HAP-1 (cell line): ENCODE data around the gene RBFA.

Experiments used
- DNase-seq, 2 experiments: peaks; one replicate each; pipeline ENCODE4 v3.0.0-alpha.2; 2016 to 2020; ENCODE audit warnings: low spot score in 2 of 2
- H3K27me3 ChIP-seq: fragments of 250-450 bp; sonication (Bioruptor Pico); 2 replicates; pipeline ENCODE4 v1.5.1; 2020; ENCODE audit warnings: low read depth, mild to moderate bottlenecking, moderate library complexity
- H3K36me3 ChIP-seq: fragments of 250-450 bp; sonication (Bioruptor Pico); replicated peaks from 2 replicates; pipeline ENCODE4 v1.5.1; 2020; ENCODE audit warnings: mild to moderate bottlenecking
- H3K4me1 ChIP-seq: fragments of 250-450 bp; sonication (Bioruptor Pico); 2 replicates; pipeline ENCODE4 v1.5.1; 2020; ENCODE audit warnings: mild to moderate bottlenecking
- H3K4me3 ChIP-seq: fragments of 250-450 bp; sonication (Bioruptor Pico); 2 replicates; pipeline ENCODE4 v1.5.1; 2020; ENCODE audit warnings: mild to moderate bottlenecking, moderate library complexity
- H3K9me3 ChIP-seq: fragments of 250-450 bp; sonication (Bioruptor Pico); 2 replicates; pipeline ENCODE4 v1.5.1; 2020; ENCODE audit warnings: mild to moderate bottlenecking, moderate library complexity
- in situ Hi-C: fragments of 300-500 bp; cut with MboI; formaldehyde crosslinking; loops from 3 replicates; pipeline ENCODE4 v1.14.3; 2020; ENCODE audit warnings: low sequenced_read_pairs, inconsistent platforms, mixed read lengths

The RBFA gene

DNA sequence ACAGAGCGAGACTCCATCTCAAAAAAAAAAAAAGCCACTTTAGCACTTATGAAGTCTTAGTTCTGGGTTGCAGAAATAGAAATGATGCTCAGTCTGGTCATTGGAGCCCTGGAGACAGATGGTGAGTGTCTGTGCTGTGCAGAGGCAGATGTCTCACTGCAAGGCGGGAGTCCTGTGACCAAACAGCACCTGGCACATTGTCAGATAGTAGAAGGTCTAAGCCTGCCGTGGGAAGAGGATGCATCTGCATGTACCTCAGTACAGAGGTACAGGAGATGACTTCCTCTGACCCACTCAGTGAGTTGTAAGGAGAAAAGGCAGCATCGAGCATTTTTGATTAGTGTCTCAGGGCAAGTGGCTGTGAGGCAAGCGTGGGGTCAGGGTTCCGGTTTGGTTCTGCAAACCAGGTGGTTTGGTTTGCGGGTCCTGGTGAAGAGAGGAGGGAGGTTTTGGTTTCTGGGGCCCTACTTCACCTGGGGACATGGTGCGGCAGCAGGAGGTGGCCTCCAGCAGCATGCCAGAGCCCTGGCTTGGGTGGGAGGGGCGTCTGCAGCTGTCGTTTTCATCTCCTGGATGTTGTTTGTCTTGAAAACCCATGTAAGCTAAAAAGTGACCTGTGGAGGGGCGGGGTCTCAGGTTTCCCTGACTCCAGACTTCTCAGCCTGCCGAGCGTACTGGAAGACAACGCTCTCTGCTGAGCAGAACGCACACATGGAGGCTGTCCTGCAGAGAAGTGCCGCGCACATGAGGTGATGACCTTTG lies 3.8 kb downstream of the RBFA start:
- DNase-seq, result no peak
- Histone ChIP-seq H3K27me3 (no peaks in the 10 kb centered on the region), H3K9me3 (no peaks in the 10 kb centered on the region), H3K4me3 (no peak overlapping the region), H3K36me3 (peaks cover 18% of the 10 kb centered on the region), H3K4me1 (peaks cover 3% of the 10 kb centered on the region)
- in situ Hi-C loops, result no loop called here

DNA sequence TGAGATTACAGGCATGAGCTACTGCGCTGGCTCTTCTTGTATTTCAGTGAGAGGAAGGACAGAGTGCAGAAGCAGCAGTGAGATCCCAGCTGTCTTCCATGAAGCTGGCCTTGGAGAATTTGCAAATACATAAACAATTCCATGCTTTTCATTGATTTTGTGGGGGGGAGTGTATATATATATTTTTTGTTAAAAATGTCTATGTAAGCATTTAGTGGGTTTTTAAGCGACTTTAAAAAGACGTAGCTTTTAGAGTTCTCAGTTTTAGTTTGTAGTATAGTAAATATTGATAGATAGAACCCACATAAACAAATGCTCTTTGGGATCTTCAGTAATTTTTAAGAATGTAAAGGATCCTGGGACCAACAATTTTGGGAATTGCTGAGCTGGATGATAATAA lies 6.3 kb downstream of the RBFA start:
- no peak overlapping the region for H3K4me3 ChIP-seq
- no peaks in the 10 kb centered on the region; the same call in 1 of the 2 replicates for H3K4me1 ChIP-seq
- no peak for DNase-seq
- in situ Hi-C loops, result no loop called here
- peaks cover 36% of the 10 kb centered on the region for H3K36me3 ChIP-seq
- no peaks in the 10 kb centered on the region for H3K9me3 ChIP-seq
- no peaks in the 10 kb centered on the region for H3K27me3 ChIP-seq

GRCh38 chr18:80041424-80041823 lies 7.2 kb downstream of the RBFA start:
- Histone ChIP-seq H3K9me3 (no peaks in the 10 kb centered on the region), H3K4me1 (no peaks in the 10 kb centered on the region), H3K36me3 (peaks cover 43% of the 10 kb centered on the region), H3K27me3 (no peaks in the 10 kb centered on the region), H3K4me3 (no peak overlapping the region)
- DNase-seq, result no peak
- in situ Hi-C loops, result no loop called here

DNA sequence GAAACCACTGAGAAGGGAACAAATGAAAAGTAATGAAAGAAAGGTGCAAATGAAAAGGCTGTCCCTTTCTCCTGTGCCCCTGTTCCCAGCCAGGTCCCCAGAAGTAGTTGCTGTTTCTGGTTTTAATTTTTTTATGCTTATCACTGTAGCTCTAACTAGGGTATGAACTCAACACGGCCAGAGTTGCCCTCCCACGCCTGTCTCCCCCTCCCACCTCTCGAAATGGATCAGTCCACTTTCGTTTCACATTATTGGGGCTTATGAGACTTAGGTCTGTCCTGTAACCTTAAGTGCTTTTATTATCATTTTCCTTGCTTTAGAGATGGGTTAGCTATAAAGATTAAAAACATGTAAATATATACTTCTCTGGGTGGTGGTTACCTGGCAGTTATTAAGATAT lies 8.6 kb downstream of the RBFA start:
- in situ Hi-C loops, result no loop called here
- no peaks in the 10 kb centered on the region for H3K9me3 ChIP-seq
- no peaks in the 10 kb centered on the region for H3K27me3 ChIP-seq
- no peak for DNase-seq
- H3K4me3 ChIP-seq, result no peak overlapping the region
- no peaks in the 10 kb centered on the region for H3K4me1 ChIP-seq
- H3K36me3 ChIP-seq, result peaks cover 37% of the 10 kb centered on the region

DNA sequence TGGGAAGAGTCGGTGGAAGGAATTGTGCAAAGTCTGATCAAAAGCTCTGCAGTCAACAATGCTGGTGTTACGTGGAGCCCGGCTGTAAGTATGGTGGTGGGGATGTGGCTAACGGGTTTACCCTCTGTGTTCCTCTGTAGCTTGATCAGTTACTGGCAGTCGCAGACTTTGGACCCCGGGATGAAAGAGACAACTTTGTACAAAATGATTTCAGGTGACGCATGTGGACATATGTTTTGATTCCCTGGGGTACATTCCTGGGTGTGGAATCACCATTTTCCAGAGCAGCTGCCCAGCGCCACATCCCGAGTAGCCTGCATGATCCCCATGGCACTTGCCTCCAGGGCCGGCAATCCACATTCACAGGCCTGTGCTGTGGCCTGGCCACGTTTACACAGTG lies 9.8 kb downstream of the RBFA start:
- Histone ChIP-seq H3K27me3 (no peaks in the 10 kb centered on the region), H3K4me3 (no peak overlapping the region), H3K9me3 (no peaks in the 10 kb centered on the region), H3K36me3 (peaks cover 36% of the 10 kb centered on the region), H3K4me1 (no peaks in the 10 kb centered on the region)
- in situ Hi-C loops, result no loop called here
- no peak for DNase-seq

DNA sequence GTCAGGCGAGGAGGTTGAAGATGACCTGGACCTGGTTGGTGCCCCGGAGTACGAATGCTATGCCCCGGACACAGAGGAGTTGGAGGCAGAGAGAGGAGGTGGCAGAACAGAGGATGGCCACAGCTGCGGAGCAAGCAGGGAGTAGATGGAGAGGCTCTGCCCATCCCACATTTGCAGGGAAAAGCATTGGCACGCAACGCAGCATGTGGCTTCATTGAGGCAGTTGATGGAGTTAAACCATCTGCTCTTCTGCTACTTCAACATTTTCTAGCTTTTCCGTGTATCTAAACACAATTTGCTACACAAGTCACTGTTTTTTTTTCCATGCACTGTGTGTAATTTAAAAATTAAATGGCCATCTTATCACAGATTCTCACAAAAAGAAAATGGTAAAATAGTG lies 11.8 kb downstream of the RBFA start:
- Histone ChIP-seq H3K27me3 (no peaks in the 10 kb centered on the region), H3K4me3 (no peak overlapping the region), H3K36me3 (peaks cover 47% of the 10 kb centered on the region), H3K4me1 (no peaks in the 10 kb centered on the region), H3K9me3 (no peaks in the 10 kb centered on the region; the same call in 1 of the 2 replicates)
- no peak for DNase-seq
- in situ Hi-C loops, result no loop called here

DNA sequence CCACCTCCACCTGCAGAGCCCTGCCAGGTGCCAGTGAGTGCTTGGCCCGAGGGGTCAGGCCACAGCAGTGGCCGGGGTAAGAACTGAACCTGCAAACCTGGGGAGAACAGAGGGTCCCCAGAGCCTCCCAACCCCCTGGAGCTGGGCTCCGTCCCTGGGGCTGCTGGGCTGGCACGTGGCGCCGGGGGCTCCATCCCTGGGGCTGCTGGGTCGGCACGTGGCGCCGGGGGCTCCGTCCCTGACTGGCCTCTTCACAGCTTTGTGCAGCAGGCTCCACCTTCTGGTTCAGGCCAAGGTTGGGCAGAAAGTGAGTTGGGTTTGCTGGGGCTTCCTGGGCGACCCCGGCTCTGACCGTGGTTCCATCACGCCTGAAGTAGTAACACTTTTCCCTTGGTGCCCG lies 12.2 kb downstream of the RBFA start:
- no peak for DNase-seq

GRCh38 chr18:80046961-80047541 lies 12.8 kb downstream of the RBFA start:
- Histone ChIP-seq H3K4me3 (no peak overlapping the region), H3K27me3 (no peaks in the 10 kb centered on the region), H3K36me3 (peaks cover 47% of the 10 kb centered on the region), H3K9me3 (peaks cover 2% of the 10 kb centered on the region; the same call in 1 of the 2 replicates), H3K4me1 (no peaks in the 10 kb centered on the region)
- in situ Hi-C loops, result no loop called here
- no peak for DNase-seq

More for the DNA sequence above, 12.2 kb downstream of the RBFA start:
- Histone ChIP-seq H3K4me3 (no peak overlapping the region), H3K4me1 (no peaks in the 10 kb centered on the region), H3K9me3 (peaks cover 2% of the 10 kb centered on the region; the same call in 1 of the 2 replicates), H3K27me3 (no peaks in the 10 kb centered on the region), H3K36me3 (peaks cover 47% of the 10 kb centered on the region)
- in situ Hi-C loops, result no loop called here

DNA sequence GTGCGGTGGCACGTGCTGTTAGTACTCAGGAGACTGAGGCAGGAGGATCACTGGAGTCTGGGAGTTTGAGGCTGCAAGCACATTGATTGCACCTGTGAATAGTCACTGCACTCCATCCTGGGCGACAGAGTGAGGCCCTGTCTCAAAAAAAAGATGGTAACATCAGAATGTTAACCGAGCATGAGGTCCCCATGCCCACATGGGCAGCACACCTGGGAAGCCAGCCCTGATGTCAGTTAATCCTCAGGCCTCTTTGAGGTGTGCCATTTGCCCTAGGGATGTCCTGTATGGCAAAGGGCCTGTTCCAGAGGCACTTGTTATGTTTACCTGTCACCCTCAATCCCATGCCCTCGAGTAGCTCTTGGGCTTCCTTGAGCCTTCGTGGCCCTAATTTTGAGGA lies 16.6 kb downstream of the RBFA start:
- no peaks in the 10 kb centered on the region for H3K4me1 ChIP-seq
- no peak for DNase-seq
- no peak overlapping the region for H3K4me3 ChIP-seq
- peaks cover 19% of the 10 kb centered on the region for H3K36me3 ChIP-seq
- in situ Hi-C loops, result no loop called here
- H3K27me3 ChIP-seq, result no peaks in the 10 kb centered on the region
- peaks cover 5% of the 10 kb centered on the region; the same call in 1 of the 2 replicates for H3K9me3 ChIP-seq

DNA sequence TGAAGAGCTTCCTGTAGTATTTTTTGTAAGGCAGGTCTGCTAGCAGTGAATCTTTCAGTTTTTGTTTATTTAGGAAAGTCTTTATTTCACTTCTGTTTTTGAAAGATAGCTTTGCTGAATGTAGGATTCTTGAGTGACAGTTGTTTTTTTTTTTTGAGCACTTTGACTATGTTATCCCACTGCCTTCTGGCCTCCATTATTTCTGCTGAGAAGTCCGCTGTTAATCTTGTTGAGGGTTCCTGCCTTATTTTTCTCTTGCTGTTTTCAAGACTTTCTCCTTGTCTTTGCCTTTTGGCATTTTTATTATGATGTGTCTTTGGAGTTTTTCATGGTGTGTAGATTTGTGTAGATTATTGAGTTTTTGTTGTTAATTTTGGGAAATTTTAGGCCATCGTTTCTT lies 21.9 kb downstream of the RBFA start:
- in situ Hi-C loops, result no loop called here
- peaks cover 13% of the 10 kb centered on the region for H3K9me3 ChIP-seq

DNA sequence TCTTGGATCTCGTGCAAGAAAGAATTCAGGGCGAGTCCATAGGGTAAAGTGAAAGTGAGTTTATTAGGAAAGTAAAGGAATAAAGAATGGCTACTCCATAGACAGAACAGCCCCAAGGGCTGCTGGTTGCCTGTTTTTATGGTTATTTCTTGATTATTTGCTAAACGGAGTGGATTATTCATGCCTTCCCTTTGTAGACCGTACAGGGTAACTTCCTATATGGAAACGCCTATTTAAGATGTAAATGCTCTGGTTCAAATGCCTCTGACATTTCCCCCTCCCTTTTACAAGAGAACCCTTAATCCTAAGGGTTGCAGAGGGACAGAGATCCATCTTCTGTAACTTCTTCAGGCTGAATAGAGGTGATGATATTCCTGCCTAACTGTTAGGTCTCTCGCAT lies 25.7 kb downstream of the RBFA start:
- Histone ChIP-seq H3K36me3 (no peaks in the 10 kb centered on the region), H3K4me1 (no peaks in the 10 kb centered on the region), H3K4me3 (no peak overlapping the region), H3K9me3 (peaks cover 8% of the 10 kb centered on the region), H3K27me3 (no peaks in the 10 kb centered on the region)
- DNase-seq, result no peak
- in situ Hi-C loops, result no loop called here

More for the DNA sequence above, 21.9 kb downstream of the RBFA start:
- H3K36me3 ChIP-seq, result no peaks in the 10 kb centered on the region
- no peak for DNase-seq
- H3K27me3 ChIP-seq, result no peaks in the 10 kb centered on the region
- no peak overlapping the region for H3K4me3 ChIP-seq
- no peaks in the 10 kb centered on the region for H3K4me1 ChIP-seq

- peaks cover 23% of the 10 kb centered on the region for H3K4me1 ChIP-seq
- no peaks in the 10 kb centered on the region for H3K27me3 ChIP-seq
- no peak for DNase-seq
- H3K36me3 ChIP-seq, result peaks cover 3% of the 10 kb centered on the region; the same call in 1 of the 2 replicates
- no peak overlapping the region for H3K4me3 ChIP-seq
- H3K9me3 ChIP-seq, result 0 out of 2 replicates have a peak, but pooled peaks cover 2% of the 10 kb centered on the region
- in situ Hi-C loops, result no loop called here
Measured at GRCh38 chr18:80065705-80066104, 31.5 kb downstream of the RBFA start.

- H3K4me3 ChIP-seq, result no peak overlapping the region
- 0 out of 2 replicates have a peak, but pooled peaks cover 2% of the 10 kb centered on the region for H3K9me3 ChIP-seq
- peaks cover 23% of the 10 kb centered on the region for H3K4me1 ChIP-seq
- no peak for DNase-seq
- in situ Hi-C loops, result no loop called here
- peaks cover 4% of the 10 kb centered on the region; the same call in 1 of the 2 replicates for H3K36me3 ChIP-seq
- H3K27me3 ChIP-seq, result no peaks in the 10 kb centered on the region
Measured at GRCh38 chr18:80067321-80067720, 33.1 kb downstream of the RBFA start.

- 0 out of 2 replicates have a peak, but pooled peaks cover 2% of the 10 kb centered on the region for H3K9me3 ChIP-seq
- H3K27me3 ChIP-seq, result no peaks in the 10 kb centered on the region
- no peak overlapping the region for H3K4me3 ChIP-seq
- H3K4me1 ChIP-seq, result peaks cover 23% of the 10 kb centered on the region
- no peak for DNase-seq
- H3K36me3 ChIP-seq, result peaks cover 4% of the 10 kb centered on the region; the same call in 1 of the 2 replicates
- in situ Hi-C loops, result no loop called here
Measured at GRCh38 chr18:80067897-80068296, 33.7 kb downstream of the RBFA start.
